Measurements from ENCODE around the gene STAT1. TPM values are rescaled to one million over a fixed set of nuclear protein-coding genes. Genes with fewer than 3 reads are reported as not detected.
A peak's percentile ranks its signal among the peaks of the same experiment; 100 is the strongest.

STAT1 gene
- total RNA-seq, 1 experiment from 2014 or later, result 64.7 TPM

- DNase-seq (ENCODE audit: low spot score), result no peak
Measured at GRCh38 chr2:191031256-191031655, 17.3 kb upstream of the STAT1 start.

- DNase-seq (ENCODE audit: low spot score), result peak; percentile 55
Measured at GRCh38 chr2:191030521-191031154, 16.7 kb upstream of the STAT1 start.

GRCh38 chr2:191029280-191029950, 15.4 kb upstream of the STAT1 start:
- no peak for DNase-seq (ENCODE audit: low spot score)

- DNase-seq (ENCODE audit: low spot score), result no peak
Measured at GRCh38 chr2:191026377-191026776, 12.4 kb upstream of the STAT1 start.

- no peak for DNase-seq (ENCODE audit: low spot score)
Measured at GRCh38 chr2:191025135-191025534, 11.2 kb upstream of the STAT1 start.

GRCh38 chr2:191023235-191023679, 9.3 kb upstream of the STAT1 start:
- no peak for DNase-seq (ENCODE audit: low spot score)

GRCh38 chr2:191020742-191021381, 6.9 kb upstream of the STAT1 start:
- peak; percentile 47 for DNase-seq (ENCODE audit: low spot score)

GRCh38 chr2:191020221-191020741, 6.3 kb upstream of the STAT1 start:
- DNase-seq (ENCODE audit: low spot score), result peak; percentile 94

GRCh38 chr2:191019376-191019775, 5.4 kb upstream of the STAT1 start:
- DNase-seq (ENCODE audit: low spot score), result no peak

GRCh38 chr2:191018643-191019119, 4.7 kb upstream of the STAT1 start:
- no peak for DNase-seq (ENCODE audit: low spot score)

GRCh38 chr2:191018048-191018447, 4.1 kb upstream of the STAT1 start:
- DNase-seq (ENCODE audit: low spot score), result no peak

GRCh38 chr2:191015831-191016230, 1.9 kb upstream of the STAT1 start:
- DNase-seq (ENCODE audit: low spot score), result no peak

GRCh38 chr2:191015239-191015638, 1.3 kb upstream of the STAT1 start:
- no peak for DNase-seq (ENCODE audit: low spot score)

GRCh38 chr2:191014653-191015020, 666 bp upstream of the STAT1 start:
- DNase-seq (ENCODE audit: low spot score), result no peak

- no peak for DNase-seq (ENCODE audit: low spot score)
Measured at GRCh38 chr2:191013682-191013931, 364 bp downstream of the STAT1 start.

GRCh38 chr2:191012845-191013681, 908 bp downstream of the STAT1 start:
- peak; percentile 14 for DNase-seq (ENCODE audit: low spot score)

GRCh38 chr2:191012346-191012745, 1.6 kb downstream of the STAT1 start:
- no peak for DNase-seq (ENCODE audit: low spot score)

- DNase-seq (ENCODE audit: low spot score), result no peak
Measured at GRCh38 chr2:191010887-191011885, 2.8 kb downstream of the STAT1 start.

- no peak for DNase-seq (ENCODE audit: low spot score)
Measured at GRCh38 chr2:191009541-191010374, 4.2 kb downstream of the STAT1 start.

- no peak for DNase-seq (ENCODE audit: low spot score)
Measured at GRCh38 chr2:191008286-191008685, 5.7 kb downstream of the STAT1 start.

Data from A172 (cell line).